GM10847 (cell line): Measurements from ENCODE around the gene ORAI1.
A peak's percentile ranks its signal among the peaks of the same experiment; 100 is the strongest.

Experiments used
- POLR2A ChIP-seq: IDR thresholded peaks from 2 replicates; pipeline ENCODE4 v1.6.1; 2011; ENCODE audit not compliant: insufficient read length; ENCODE audit errors: extremely low read depth

ORAI1 gene

DNA sequence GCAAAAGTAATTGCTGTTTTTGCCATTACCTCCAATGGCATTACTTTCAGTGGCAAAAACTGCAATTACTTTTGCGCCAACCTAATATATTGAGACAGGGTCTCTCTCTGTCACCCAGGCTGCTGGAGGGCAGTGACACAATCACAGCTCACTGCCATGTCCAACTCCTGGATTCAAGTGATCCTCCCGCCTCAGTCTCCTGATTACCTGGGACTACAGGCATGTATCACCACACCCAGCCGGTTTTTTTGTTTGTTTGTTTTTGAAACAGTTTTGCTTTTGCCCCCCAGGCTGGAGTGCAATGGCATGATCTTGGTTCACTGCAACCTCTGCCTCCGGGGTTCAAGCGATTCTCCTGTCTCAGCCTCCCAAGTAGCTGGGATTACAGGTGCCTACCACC, 29.8 kb upstream of the ORAI1 start:
- TF ChIP-seq POLR2A = no peak

DNA sequence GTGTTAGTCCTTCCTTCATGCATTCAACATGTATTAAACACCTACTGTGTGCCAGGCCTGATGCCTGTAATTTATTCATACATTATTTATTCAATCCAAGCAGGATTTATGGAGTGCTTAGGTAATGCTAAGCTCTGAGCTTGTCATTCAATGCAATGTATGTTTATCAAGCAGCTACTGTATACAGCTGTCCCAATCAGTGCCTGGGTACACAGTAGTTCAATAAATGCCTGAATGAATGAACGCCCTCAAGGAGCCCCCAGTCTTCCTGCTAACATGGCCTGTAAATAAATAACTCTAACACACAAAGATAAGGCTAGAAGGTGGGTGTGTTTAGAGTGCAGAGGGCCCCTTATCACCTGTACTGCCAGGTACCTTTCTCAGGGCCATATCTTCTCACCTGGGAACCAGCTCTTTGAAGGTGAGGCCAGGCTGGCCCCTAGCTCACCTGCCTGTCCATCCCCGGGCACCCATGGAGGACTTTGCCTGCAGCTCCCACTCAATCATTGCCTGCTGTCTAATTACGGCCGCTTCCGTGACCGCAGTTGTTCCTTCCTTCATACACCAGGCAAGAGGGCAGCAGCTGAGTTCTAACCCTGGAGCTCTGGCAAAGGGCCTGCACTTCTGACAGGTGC, 25.5 kb upstream of the ORAI1 start:
- no peak for TF ChIP-seq POLR2A

DNA sequence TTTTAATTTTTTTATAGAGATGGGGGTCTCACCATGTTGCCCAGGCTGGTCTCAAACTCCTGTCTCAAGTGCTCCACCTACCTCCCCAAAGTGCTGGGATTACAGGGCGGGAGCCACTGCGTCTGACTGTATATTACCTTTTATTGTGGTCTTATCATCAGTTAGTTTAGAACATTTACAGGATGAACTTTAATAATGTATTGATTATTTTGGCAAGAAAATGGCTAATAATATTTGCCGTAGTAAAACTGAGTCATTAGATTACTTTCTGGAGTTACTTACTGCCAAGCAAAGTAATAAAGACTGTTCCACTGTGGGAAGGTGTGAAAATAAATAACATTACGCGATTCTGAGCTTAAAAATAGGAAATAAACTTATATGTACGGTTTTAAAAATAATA, 23.6 kb upstream of the ORAI1 start:
- TF ChIP-seq POLR2A = no peak

- TF ChIP-seq POLR2A = no peak
Observed at GRCh38 chr12:121603581-121603980, 22.7 kb upstream of the ORAI1 start.

DNA sequence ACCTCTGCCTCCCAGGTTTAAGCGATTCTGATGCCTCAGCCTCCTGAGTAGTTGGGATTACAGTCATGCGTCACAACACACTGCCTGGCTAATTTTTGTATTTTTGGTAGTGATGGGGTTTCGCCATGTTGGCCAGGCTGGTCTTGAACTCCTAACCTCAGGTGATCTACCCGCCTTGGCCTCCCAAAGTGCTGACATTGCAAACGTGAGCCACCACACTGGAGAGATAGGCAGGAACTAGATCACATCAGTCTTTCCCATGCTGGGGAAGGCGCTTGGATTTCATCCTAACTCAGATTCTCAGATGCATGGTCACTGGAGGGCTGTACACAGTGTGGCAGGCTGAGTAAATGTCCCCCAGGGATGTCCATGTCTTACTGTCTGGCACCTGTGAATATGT, 18.0 kb upstream of the ORAI1 start:
- TF ChIP-seq POLR2A = no peak

DNA sequence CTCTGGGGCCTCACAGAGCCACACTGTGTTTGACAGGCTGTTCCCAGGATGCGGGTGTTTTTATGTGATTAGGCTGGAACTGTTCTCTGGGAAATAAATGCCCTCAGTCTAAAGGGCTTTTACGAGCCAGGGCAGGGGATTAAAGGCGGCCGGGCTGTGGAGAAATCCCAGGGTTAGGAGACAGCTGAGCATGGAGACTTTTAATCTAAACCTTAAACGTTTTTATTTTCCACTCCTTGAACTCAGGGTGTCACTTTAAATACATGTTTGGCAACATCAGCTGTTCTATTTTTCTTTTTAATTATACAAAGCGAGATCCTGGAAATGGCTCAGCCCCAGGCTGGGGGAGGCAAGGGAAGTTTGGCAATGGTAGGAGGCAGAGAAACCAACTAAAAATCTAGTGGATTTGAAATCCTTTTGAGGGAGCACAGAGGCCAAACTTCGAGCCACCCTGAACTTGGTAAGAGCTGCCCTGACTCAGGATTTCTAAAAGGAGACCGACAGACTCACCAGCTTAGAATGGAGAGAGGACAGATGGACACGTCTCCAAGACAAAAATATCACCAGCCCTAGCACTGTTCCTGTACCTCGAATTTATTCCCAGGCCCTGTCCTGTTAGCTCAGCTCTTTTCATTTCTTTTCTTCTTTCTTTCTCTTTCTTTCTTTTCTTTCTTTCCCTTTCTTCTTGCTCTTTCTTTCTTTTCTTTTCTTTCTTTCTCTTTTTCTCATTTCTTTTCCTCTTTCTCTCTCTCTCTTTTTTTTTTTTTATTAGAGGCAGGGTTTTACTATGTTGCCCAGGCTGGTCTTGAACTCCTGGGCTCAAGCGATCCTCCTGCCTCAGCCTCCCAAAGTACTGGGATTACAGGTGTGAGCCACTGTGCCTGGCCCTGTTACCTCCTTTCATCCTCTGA, 15.8 kb upstream of the ORAI1 start:
- no peak for TF ChIP-seq POLR2A

GRCh38 chr12:121611306-121611705, 15.0 kb upstream of the ORAI1 start:
- no peak for TF ChIP-seq POLR2A

DNA sequence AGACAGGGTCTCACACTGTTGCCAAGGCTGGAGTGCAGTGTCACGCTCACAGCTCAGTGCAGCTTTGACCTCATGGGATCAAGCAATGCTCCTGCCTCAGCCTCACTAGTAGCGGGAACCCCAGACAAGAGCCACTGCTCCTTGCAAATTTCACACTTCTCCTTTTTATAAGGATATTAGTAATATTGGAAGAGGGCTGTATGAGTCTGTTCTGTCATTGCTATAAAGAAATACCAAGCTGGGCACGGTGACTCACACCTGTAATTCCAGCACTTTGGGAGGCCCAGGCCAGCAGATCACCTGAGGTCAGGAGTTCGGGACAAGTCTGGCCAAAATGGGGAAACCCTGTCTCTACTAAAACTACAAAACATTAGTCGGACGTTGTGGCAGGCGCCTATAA, 12.9 kb upstream of the ORAI1 start:
- TF ChIP-seq POLR2A = no peak

- no peak for TF ChIP-seq POLR2A
Observed at GRCh38 chr12:121614872-121615467, 11.4 kb upstream of the ORAI1 start.

DNA sequence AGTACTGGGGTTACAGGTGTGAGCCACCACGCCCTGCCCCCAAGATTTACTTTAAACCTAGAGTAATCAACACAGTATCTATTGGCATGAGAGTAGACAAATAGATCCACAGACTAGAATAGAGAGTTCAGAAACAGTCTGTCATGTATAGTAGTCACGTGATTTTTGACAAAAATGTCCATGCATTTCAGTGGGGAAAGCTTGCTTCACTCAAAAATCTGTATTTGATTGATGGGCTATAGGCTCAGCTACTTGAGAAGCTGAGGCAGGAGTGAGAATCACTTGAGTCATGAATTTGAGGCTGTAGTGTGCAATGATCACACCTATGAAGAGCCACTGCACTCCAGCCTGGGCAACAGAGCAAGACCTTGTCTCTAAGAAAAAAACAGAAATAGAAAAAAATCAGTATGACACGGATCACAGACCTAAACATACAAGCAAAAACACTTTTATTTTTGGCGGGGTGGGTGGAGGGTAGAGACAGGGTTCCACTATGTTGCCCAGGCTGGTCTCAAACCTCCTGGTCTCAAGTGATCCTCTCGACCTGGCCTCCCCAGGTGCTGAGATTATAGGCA, 7.6 kb upstream of the ORAI1 start:
- no peak for TF ChIP-seq POLR2A

- no peak for TF ChIP-seq POLR2A
Observed at GRCh38 chr12:121620333-121620891, 5.9 kb upstream of the ORAI1 start.

DNA sequence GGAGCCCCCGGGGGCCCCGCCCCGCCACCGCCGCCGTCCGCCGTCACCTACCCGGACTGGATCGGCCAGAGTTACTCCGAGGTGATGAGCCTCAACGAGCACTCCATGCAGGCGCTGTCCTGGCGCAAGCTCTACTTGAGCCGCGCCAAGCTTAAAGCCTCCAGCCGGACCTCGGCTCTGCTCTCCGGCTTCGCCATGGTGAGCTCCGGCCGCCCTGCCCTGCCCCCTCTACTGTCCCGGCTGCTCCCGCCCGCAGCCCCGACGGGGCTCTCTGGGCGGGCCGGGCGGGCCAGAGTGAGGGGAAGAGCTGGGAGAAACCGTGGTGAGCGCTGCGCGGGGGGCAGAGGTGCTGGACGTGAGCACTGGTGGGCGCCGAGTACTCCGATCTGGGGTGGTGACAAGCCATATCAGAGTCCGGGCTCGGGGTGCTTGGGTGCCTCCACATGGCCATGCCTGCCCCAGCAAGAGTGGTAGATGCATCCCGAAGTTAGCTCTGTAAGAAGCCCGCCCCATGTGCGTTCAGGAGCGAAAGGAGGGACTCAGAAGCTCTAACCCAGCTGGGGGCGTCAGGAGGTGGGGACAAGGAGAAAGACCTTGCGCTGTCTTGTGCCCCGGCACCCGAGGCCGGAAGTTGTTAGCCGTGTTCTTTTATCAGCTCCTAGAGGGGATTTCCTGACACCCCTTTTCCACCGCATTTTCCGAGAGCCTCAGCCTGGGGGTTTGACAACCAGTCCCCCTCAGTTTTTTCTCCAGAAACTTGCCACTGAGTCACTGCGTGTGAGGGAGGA, 717 bp downstream of the ORAI1 start:
- peak; percentile 57 for TF ChIP-seq POLR2A

DNA sequence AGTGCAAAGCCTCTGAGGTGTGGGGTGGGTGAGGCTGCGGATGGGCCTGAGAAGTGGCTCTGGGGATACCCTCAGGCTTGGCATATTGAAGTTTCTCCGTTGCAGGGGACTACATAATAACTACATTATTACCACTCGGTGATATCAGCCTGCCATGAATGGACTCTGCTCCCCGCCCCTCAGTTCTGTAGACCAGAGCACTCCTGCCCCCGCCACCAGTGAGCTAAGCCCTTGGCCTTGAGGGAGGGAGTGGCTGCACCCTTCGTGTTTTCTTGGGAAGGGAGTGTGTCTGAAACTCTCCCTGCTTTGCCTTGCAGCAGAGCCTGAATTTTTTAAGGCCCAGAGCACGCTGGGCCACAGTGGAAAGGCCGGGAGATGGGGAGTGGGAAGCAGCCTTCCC, 1.7 kb downstream of the ORAI1 start:
- no peak for TF ChIP-seq POLR2A

- no peak for TF ChIP-seq POLR2A
Observed at GRCh38 chr12:121628536-121628935, 2.2 kb downstream of the ORAI1 start.
